ENCODE measurements around the gene SCGB1D4.

GRCh38 chr11:62273284-62273683 is 25.6 kb downstream of the SCGB1D4 start:
- no peak for TF ChIP-seq CTCF (IDR thresholded peaks at IDR 0.05)
- TF ChIP-seq POLR2A (IDR thresholded peaks at IDR 0.05) = no peak
